ENCODE data around the gene C2orf81. TPM values are rescaled to one million over a fixed set of nuclear protein-coding genes. Genes with fewer than 3 reads are reported as not detected.
"Not testable (repeated sequence)": the region's sequence is repeated elsewhere in the genome, so short reads cannot be mapped to it uniquely, and the experiment has no call there.

C2orf81 gene
- polyA plus RNA-seq, 1 donor = 2.0 TPM

DNA sequence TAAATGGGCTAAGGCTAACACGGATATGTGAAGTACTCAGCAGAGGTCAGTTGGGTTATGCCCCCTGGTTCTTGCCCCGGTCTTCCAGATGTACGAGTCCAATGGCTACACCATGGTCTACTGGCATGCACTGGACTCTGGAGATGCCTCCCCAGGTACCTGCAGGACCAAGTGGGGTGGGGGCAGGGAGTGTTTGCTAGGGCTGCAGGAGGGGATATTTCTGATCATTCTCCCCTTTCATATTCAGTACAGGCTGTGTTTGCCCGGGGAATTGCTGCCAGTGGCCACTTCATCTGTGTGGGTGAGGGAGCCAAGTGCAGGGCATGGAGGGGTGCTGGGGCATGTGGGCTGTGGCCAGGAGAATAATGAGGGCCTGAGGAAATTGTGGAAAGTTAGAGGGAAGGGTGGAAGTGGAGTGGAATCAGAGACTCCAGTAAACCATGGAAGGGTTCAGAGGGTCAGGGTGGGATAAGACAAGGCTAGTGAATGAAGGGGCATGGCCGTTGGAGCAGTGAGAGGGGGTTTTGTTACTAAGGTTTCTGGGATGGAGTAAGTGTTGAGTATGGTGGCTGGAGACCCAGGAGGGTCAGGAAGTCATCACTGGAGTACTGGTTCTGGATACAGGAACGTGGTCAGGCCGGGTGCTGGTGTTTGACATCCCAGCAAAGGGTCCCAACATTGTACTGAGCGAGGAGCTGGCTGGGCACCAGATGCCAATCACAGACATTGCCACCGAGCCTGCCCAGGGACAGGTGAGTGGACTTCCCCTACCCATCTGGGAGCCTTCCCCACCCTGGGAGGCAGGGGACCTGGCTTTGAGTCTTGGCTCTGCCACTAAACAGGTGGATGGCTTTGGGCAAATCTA is 2.0 kb upstream of the C2orf81 start:
- H3K4me3 ChIP-seq (ENCODE audit: low read length) = no peak overlapping the region
- no CpG with 5 or more reads among the region's 9 CpGs for WGBS (ENCODE audit: insufficient coverage, low lambda C conversion rate)
- H3K27me3 ChIP-seq (ENCODE audit: control insufficient read depth, insufficient read depth, low read length) = peaks cover 2% of the 10 kb centered on the region
- H3K36me3 ChIP-seq (ENCODE audit: control insufficient read depth, insufficient read depth, low read length) = peaks cover 41% of the 10 kb centered on the region
- H3K27ac ChIP-seq (ENCODE audit: low read length) = no peak overlapping the region
- peak in 1 of 2 donors; percentile 6 for DNase-seq
- H3K9me3 ChIP-seq (ENCODE audit: control insufficient read depth, low read depth, low read length) = no peaks in the 10 kb centered on the region
- H3K4me1 ChIP-seq (ENCODE audit: control insufficient read depth, insufficient read depth, low read length) = peaks cover 51% of the 10 kb centered on the region

DNA sequence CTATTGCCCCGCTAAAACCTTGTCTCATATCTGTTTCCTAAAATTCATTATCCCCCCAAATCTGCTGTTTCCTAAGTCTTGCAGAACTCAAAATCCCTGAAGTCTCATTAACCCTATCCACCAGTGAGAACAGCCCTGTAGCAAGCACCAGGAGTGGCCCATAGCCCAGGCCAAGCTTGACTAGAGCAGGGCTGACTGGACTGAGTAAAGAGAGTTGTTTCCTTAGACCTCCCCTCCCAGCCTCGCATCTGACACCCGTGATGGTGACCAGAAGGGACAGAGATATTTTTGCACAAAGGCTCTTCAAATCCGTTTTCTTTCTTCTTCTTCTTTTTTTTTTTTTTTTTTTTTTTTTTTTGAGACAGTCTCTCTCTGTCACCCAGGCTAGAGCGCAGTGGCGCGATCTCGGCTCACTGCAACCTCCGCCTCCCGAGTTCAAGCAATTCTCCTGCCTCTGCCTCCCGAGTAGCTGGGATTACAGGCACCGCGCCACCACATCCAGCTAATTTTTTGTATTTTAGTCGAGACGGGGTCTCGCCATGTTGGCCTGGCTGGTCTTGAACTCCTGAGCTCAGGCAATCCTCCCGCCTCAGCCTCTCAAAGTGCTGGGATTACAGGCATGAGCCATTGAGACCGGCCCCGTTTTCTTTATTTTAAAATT is 846 bp downstream of the C2orf81 start:
- not testable (repeated sequence) for H3K27ac ChIP-seq (ENCODE audit: low read length); DNase-seq; H3K9me3 ChIP-seq (ENCODE audit: control insufficient read depth, low read depth, low read length)
- peak overlapping the region; percentile 70 for H3K4me3 ChIP-seq (ENCODE audit: low read length)
- H3K36me3 ChIP-seq (ENCODE audit: control insufficient read depth, insufficient read depth, low read length) = peaks cover 14% of the 10 kb centered on the region
- peaks cover 10% of the 10 kb centered on the region for H3K27me3 ChIP-seq (ENCODE audit: control insufficient read depth, insufficient read depth, low read length)
- H3K4me1 ChIP-seq (ENCODE audit: control insufficient read depth, insufficient read depth, low read length) = peaks cover 34% of the 10 kb centered on the region
- 59% methylated on average over 3 of the region's 19 CpGs for WGBS (ENCODE audit: insufficient coverage, low lambda C conversion rate)

DNA sequence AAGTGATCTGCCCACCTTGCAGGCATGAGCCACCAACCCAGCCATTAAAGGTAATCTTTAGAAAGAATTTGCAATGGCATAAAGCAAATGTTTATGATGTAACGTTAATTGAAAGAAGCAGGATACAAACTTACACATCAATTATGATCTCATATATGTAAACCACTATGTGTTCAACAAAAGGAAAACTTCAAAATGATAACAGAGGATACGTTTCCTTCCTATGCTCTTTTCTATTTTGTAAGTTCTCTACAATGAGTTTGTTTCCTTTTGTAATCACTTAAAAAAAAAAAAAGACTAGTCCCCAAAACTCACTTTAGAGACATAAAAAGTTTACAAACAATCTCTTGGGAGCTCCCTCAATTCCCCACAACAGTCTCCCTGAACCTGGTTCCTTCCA is 1.4 kb downstream of the C2orf81 start:
- no peaks in the 10 kb centered on the region for H3K9me3 ChIP-seq (ENCODE audit: control insufficient read depth, low read depth, low read length)
- H3K36me3 ChIP-seq (ENCODE audit: control insufficient read depth, insufficient read depth, low read length) = peaks cover 9% of the 10 kb centered on the region
- no peak for DNase-seq
- WGBS (ENCODE audit: insufficient coverage, low lambda C conversion rate) = 89% methylated on average over 1 of the region's 2 CpGs
- no peak overlapping the region for H3K27ac ChIP-seq (ENCODE audit: low read length)
- H3K27me3 ChIP-seq (ENCODE audit: control insufficient read depth, insufficient read depth, low read length) = peaks cover 16% of the 10 kb centered on the region
- no peak overlapping the region for H3K4me3 ChIP-seq (ENCODE audit: low read length)
- peaks cover 34% of the 10 kb centered on the region for H3K4me1 ChIP-seq (ENCODE audit: control insufficient read depth, insufficient read depth, low read length)

GRCh38 chr2:74419345-74419744 is 2.1 kb downstream of the C2orf81 start:
- Histone ChIP-seq H3K36me3 (ENCODE audit: control insufficient read depth, insufficient read depth, low read length) (peaks cover 2% of the 10 kb centered on the region), H3K9me3 (ENCODE audit: control insufficient read depth, low read depth, low read length) (peaks cover 5% of the 10 kb centered on the region), H3K4me3 (ENCODE audit: low read length) (no peak overlapping the region), H3K4me1 (ENCODE audit: control insufficient read depth, insufficient read depth, low read length) (peaks cover 33% of the 10 kb centered on the region), H3K27ac (ENCODE audit: low read length) (no peak overlapping the region), H3K27me3 (ENCODE audit: control insufficient read depth, insufficient read depth, low read length) (peaks cover 20% of the 10 kb centered on the region)
- DNase-seq = no peak
- 89% methylated on average over 1 of the region's 1 CpG for WGBS (ENCODE audit: insufficient coverage, low lambda C conversion rate)

GRCh38 chr2:74418312-74418711 is 3.1 kb downstream of the C2orf81 start:
- no CpG with 5 or more reads among the region's 27 CpGs for WGBS (ENCODE audit: insufficient coverage, low lambda C conversion rate)
- no peak for DNase-seq
- Histone ChIP-seq H3K27ac (ENCODE audit: low read length) (no peak overlapping the region), H3K4me3 (ENCODE audit: low read length) (no peak overlapping the region), H3K36me3 (ENCODE audit: control insufficient read depth, insufficient read depth, low read length) (no peaks in the 10 kb centered on the region), H3K4me1 (ENCODE audit: control insufficient read depth, insufficient read depth, low read length) (peaks cover 33% of the 10 kb centered on the region), H3K9me3 (ENCODE audit: control insufficient read depth, low read depth, low read length) (peaks cover 5% of the 10 kb centered on the region), H3K27me3 (ENCODE audit: control insufficient read depth, insufficient read depth, low read length) (peaks cover 20% of the 10 kb centered on the region)

DNA sequence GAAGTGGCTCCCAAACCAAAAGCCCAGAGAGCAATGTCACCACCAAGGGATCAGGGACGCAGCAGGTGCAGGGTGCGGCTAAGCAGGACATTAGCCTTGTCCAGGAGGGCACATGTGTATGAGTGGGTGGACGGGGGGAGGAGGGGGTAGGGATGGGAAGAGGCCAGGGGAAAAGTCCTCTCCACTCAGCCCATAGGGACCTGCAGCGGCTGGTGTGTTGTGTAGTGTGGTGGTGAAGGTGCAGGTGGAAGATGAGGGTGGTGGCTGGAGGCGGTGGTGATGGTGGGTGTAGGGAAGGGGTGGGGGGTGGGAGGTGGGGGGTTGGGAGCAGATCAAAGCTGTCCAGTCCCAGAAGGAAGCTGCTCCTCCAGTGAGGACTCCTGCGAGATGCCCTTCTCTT is 3.7 kb downstream of the C2orf81 start:
- no CpG with 5 or more reads among the region's 6 CpGs for WGBS (ENCODE audit: insufficient coverage, low lambda C conversion rate)
- H3K4me3 ChIP-seq (ENCODE audit: low read length) = no peak overlapping the region
- no peaks in the 10 kb centered on the region for H3K36me3 ChIP-seq (ENCODE audit: control insufficient read depth, insufficient read depth, low read length)
- no peak for DNase-seq
- H3K4me1 ChIP-seq (ENCODE audit: control insufficient read depth, insufficient read depth, low read length) = peaks cover 36% of the 10 kb centered on the region
- peaks cover 20% of the 10 kb centered on the region for H3K27me3 ChIP-seq (ENCODE audit: control insufficient read depth, insufficient read depth, low read length)
- peaks cover 5% of the 10 kb centered on the region for H3K9me3 ChIP-seq (ENCODE audit: control insufficient read depth, low read depth, low read length)
- H3K27ac ChIP-seq (ENCODE audit: low read length) = no peak overlapping the region

DNA sequence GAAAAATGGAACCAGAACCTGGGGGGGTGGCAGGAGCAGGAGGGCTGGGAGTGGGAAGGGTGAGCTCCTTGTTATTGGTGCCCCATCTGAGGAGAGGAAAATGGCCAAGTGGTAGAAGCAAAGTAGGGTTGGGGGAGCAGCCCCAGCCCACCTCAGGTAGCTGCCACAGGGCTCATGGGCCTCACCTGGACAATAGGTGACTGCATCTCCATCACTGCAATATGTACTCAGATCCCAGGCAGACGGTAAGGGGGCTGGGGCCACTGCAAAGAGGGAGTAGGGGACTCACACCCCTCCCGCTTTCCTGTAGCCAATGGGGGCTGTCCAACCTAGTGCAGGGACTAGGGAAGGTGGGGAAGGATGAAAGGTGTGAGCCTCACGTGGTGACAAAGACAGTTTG is 4.2 kb downstream of the C2orf81 start:
- Histone ChIP-seq H3K36me3 (ENCODE audit: control insufficient read depth, insufficient read depth, low read length) (no peaks in the 10 kb centered on the region), H3K27me3 (ENCODE audit: control insufficient read depth, insufficient read depth, low read length) (peaks cover 20% of the 10 kb centered on the region), H3K4me1 (ENCODE audit: control insufficient read depth, insufficient read depth, low read length) (peaks cover 36% of the 10 kb centered on the region), H3K27ac (ENCODE audit: low read length) (no peak overlapping the region), H3K4me3 (ENCODE audit: low read length) (no peak overlapping the region), H3K9me3 (ENCODE audit: control insufficient read depth, low read depth, low read length) (peaks cover 5% of the 10 kb centered on the region)
- no CpG with 5 or more reads among the region's 3 CpGs for WGBS (ENCODE audit: insufficient coverage, low lambda C conversion rate)
- no peak for DNase-seq

DNA sequence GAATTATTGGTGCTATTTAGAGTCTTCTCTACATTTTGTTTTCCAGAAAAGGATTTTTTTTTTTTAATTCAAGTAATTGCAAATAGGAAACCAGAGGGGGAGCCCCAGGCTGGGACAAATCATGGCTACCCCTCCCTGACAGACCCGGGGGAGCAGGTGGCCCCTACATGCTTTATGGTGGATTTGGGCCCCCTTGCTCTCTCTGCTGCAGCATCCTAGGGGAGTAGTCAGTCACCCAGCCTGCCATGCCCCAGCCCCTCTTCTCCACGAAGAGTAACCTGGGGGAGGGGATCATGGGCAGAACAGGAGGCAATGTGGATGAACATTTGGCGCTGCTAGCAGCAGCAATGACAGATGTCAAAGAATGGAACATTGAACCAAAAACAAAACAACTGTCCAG is 4.6 kb downstream of the C2orf81 start:
- Histone ChIP-seq H3K9me3 (ENCODE audit: control insufficient read depth, low read depth, low read length) (peaks cover 5% of the 10 kb centered on the region), H3K4me3 (ENCODE audit: low read length) (no peak overlapping the region), H3K27ac (ENCODE audit: low read length) (no peak overlapping the region), H3K36me3 (ENCODE audit: control insufficient read depth, insufficient read depth, low read length) (no peaks in the 10 kb centered on the region), H3K4me1 (ENCODE audit: control insufficient read depth, insufficient read depth, low read length) (peaks cover 36% of the 10 kb centered on the region), H3K27me3 (ENCODE audit: control insufficient read depth, insufficient read depth, low read length) (peaks cover 20% of the 10 kb centered on the region)
- WGBS (ENCODE audit: insufficient coverage, low lambda C conversion rate) = no CpG with 5 or more reads among the region's 3 CpGs
- no peak for DNase-seq

- Histone ChIP-seq H3K36me3 (ENCODE audit: control insufficient read depth, insufficient read depth, low read length) (no peaks in the 10 kb centered on the region), H3K27me3 (ENCODE audit: control insufficient read depth, insufficient read depth, low read length) (peaks cover 20% of the 10 kb centered on the region), H3K4me3 (ENCODE audit: low read length) (peak overlapping the region; percentile 54), H3K9me3 (ENCODE audit: control insufficient read depth, low read depth, low read length) (peaks cover 5% of the 10 kb centered on the region), H3K4me1 (ENCODE audit: control insufficient read depth, insufficient read depth, low read length) (peaks cover 32% of the 10 kb centered on the region), H3K27ac (ENCODE audit: low read length) (no peak overlapping the region)
- no peak for DNase-seq
- WGBS (ENCODE audit: insufficient coverage, low lambda C conversion rate) = no CpG with 5 or more reads among the region's 35 CpGs
Observed at GRCh38 chr2:74415762-74416395, 5.5 kb downstream of the C2orf81 start.

GRCh38 chr2:74414881-74415761 is 6.3 kb downstream of the C2orf81 start:
- no CpG with 5 or more reads among the region's 66 CpGs for WGBS (ENCODE audit: insufficient coverage, low lambda C conversion rate)
- Histone ChIP-seq H3K27ac (ENCODE audit: low read length) (peak overlapping the region; percentile 38), H3K9me3 (ENCODE audit: control insufficient read depth, low read depth, low read length) (peaks cover 5% of the 10 kb centered on the region), H3K27me3 (ENCODE audit: control insufficient read depth, insufficient read depth, low read length) (peaks cover 18% of the 10 kb centered on the region), H3K4me3 (ENCODE audit: low read length) (peak overlapping the region; percentile 54), H3K4me1 (ENCODE audit: control insufficient read depth, insufficient read depth, low read length) (peaks cover 27% of the 10 kb centered on the region), H3K36me3 (ENCODE audit: control insufficient read depth, insufficient read depth, low read length) (no peaks in the 10 kb centered on the region)
- peak; percentile 35 to 61 for DNase-seq
